ENCODE data around the gene XPR1. TPM values are rescaled to one million over a fixed set of nuclear protein-coding genes. Genes with fewer than 3 reads are reported as not detected.

XPR1 gene
- total RNA-seq, result 7.8 and 17.5 TPM in 2 replicates

DNA sequence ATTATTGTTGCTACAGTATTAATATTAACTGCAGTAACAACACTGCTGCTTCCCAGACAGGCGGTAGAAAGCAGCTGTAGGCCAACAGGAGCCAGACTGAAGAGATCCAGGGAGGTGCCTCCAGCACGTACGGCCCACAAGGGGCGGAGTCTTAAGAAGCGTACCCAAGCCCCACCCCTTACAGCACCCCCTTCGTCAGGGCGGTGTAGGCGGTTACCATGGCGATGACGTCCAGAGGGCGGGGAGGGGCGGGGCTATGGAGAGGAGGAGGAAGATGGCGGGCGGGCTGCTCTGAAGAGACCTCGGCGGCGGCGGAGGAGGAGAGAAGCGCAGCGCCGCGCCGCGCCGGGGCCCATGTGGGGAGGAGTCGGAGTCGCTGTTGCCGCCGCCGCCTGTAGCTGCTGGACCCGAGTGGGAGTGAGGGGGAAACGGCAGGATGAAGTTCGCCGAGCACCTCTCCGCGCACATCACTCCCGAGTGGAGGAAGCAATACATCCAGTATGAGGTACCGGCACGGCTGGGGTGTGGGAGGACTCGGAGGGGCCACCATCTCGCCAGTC lies at the start of gene XPR1:
XPR1 (plus strand) TSS at position 257 of the 560 bp plus-strand sequence; CDS start at position 437, 180 bp downstream.

DNA sequence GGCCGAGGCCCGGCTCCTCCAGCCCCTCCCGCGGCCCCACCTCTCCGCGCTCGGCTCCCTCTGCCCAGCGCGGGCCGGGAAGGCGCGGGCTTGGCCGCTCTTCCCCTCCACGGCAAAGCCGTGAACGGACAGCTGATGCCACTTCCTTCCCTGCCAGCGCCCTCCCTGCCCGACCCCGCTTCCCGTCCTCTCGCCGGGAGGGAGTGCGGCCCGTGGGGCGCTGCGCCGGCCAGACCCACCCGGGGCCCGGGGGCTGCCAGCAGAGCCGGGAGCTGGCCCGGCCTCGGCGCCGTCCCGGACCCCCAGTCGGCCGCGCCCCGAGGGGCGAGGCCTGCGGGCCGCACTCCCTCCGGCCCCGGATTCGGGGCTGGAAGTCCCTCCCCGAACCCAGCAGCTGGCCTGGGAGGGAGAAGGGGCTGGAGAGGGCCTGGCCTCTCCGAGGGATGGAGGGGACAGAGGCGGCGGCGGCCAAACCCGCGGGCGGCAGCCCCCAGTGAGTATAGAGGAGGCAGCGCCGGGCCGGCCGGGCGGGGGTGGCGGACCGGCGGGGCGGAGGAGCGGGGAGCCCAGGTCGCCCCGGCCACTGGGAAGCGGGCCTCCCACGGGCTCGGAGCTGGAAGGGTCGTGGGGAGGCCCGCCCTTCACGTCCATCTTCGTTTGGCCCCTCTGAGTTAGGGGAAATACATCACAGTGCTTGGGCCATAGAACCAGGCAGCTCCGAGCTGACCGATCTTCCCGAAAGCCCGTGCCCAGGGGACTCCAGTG lies 281.2 kb downstream of the XPR1 start, which contains the start of gene KIAA1614:
KIAA1614 (plus strand) TSS at position 97 of the 765 bp plus-strand sequence; CDS start at position 444, 347 bp downstream.

Other genes with a start within 250 kb of the XPR1 start
- gene ACBD6, start 129.4 kb upstream of the XPR1 start, total RNA-seq, result 50.4 and 55.7 TPM in 2 replicates
- gene OVAAL, start 73.1 kb upstream of the XPR1 start, total RNA-seq, result not detected in 2 replicates